ENCODE data around the gene OSGIN1. TPM values are rescaled to one million over a fixed set of nuclear protein-coding genes. Genes with fewer than 3 reads are reported as not detected.

The OSGIN1 gene
- total RNA-seq = 1 to 10 TPM; 4.0 to 5.2 TPM

- peak within 1 kb of the TSS; percentile 13 to 25 for H3K4me3 ChIP-seq
- peaks cover 31% of the 10 kb centered on the region for H3K4me1 ChIP-seq
- H3K9me3 ChIP-seq = no peaks in the 10 kb centered on the region
- ATAC-seq (peak; percentile 90), DNase-seq (peak; percentile 95 to 98 (median 98))
- no peaks in the 10 kb centered on the region for H3K36me3 ChIP-seq (replicated peaks in 1 of 2; ENCODE audit: insufficient read depth in 1 of 2, low read depth in 2 of 2)
- H3K27ac ChIP-seq = peak within 1 kb of the TSS; percentile 97 to 100 (median 99)
- intact Hi-C loops (cut with DNase I) = no loop called here
- WGBS, 2 donors = 1% methylated on average over 30 of the region's 30 CpGs; no CpG with 5 or more reads in 1 of the 2 donors
- no peaks in the 10 kb centered on the region for H3K27me3 ChIP-seq
- TF ChIP-seq POLR2A (IDR thresholded peaks at IDR 0.05) = peak; percentile 82 to 97 (median 95)
- TF ChIP-seq, protein P1, sequence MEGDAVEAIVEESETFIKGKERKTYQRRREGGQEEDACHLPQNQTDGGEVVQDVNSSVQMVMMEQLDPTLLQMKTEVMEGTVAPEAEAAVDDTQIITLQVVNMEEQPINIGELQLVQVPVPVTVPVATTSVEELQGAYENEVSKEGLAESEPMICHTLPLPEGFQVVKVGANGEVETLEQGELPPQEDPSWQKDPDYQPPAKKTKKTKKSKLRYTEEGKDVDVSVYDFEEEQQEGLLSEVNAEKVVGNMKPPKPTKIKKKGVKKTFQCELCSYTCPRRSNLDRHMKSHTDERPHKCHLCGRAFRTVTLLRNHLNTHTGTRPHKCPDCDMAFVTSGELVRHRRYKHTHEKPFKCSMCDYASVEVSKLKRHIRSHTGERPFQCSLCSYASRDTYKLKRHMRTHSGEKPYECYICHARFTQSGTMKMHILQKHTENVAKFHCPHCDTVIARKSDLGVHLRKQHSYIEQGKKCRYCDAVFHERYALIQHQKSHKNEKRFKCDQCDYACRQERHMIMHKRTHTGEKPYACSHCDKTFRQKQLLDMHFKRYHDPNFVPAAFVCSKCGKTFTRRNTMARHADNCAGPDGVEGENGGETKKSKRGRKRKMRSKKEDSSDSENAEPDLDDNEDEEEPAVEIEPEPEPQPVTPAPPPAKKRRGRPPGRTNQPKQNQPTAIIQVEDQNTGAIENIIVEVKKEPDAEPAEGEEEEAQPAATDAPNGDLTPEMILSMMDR (IDR thresholded peaks at IDR 0.05) = peak in 1 of 7 experiments; percentile 9
These were observed at the start of gene OSGIN1 for GRCh38 chr16:83952940-83953795. OSGIN1 (plus strand) TSS chr16:83953240; CDS start chr16:83957672, 4,432 bp downstream.

- ATAC-seq = no peak
- TF ChIP-seq POLR2A (IDR thresholded peaks at IDR 0.05) = no peak
- TF ChIP-seq, protein P1 (IDR thresholded peaks at IDR 0.05) = no peak
- 36 to 41% methylated on average over 10 of the region's 10 CpGs for WGBS, 2 donors
- Histone ChIP-seq H3K27ac (peak overlapping the region in 1 of 4 donors; percentile 30), H3K27me3 (no peaks in the 10 kb centered on the region), H3K4me1 (peaks cover 54% of the 10 kb centered on the region), H3K4me3 (no peak overlapping the region), H3K36me3 (replicated peaks in 1 of 2; ENCODE audit: insufficient read depth in 1 of 2, low read depth in 2 of 2) (peaks cover 0 to 1% of the 10 kb centered on the region in 2 donors), H3K9me3 (no peaks in the 10 kb centered on the region)
- DNase-seq = peak; percentile 38 to 70 (median 60)
- intact Hi-C loops (cut with DNase I) = no loop called here
These were observed 49.3 kb upstream of the OSGIN1 start for GRCh38 chr16:83903751-83904150.

DNA sequence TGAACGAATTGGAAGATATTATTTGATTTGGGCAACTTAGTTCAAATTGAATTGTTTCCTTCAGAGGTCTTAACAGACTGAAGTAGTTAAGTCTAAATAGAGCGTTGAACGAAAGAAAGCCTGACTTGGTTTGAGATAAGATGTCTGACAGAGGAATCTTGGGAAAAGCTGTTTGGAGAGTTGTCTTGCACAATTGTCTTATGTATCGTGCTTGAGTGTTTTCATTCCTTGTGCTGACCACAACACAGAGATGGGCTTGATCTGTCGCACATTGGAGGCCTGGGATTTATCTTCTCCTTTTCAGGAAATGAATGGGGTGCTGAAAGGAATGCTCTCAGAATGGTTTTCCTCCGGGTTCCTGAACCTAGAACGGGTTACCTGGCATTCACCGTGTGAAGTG, 46.4 kb upstream of the OSGIN1 start:
- Histone ChIP-seq H3K9me3 (no peaks in the 10 kb centered on the region), H3K27me3 (no peaks in the 10 kb centered on the region), H3K27ac (no peak overlapping the region), H3K36me3 (replicated peaks in 1 of 2; ENCODE audit: insufficient read depth in 1 of 2, low read depth in 2 of 2) (peaks cover 0 to 9% of the 10 kb centered on the region in 2 donors), H3K4me1 (peaks cover 34% of the 10 kb centered on the region), H3K4me3 (no peak overlapping the region)
- intact Hi-C loops (cut with DNase I) = no loop called here
- DNase-seq (no peak), ATAC-seq (no peak)
- WGBS, 2 donors = 51 to 55% methylated on average over 8 of the region's 8 CpGs
- TF ChIP-seq POLR2A (IDR thresholded peaks at IDR 0.05) = no peak
- TF ChIP-seq, protein P1 (IDR thresholded peaks at IDR 0.05) = no peak

DNA sequence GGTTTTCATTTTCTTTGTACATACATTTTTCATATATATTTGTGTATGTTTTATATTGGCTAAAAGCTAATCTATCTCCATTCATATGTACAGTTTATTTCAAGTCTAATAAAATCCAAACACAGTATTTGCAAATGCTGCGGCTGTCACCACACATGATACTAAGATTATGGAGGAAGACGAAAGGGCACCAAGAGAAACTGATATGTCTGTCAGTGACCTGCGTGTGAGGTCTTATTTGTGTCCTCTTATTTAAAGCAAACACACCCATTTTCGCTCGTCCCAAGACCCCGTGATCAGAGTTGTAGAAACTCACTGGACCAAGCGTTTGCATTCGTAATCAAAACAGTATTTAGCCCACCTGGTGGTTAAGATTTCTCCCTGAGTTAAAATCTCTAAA, 45.9 kb upstream of the OSGIN1 start:
- no peak overlapping the region for H3K4me3 ChIP-seq
- peaks cover 0 to 11% of the 10 kb centered on the region in 2 donors for H3K36me3 ChIP-seq (replicated peaks in 1 of 2; ENCODE audit: insufficient read depth in 1 of 2, low read depth in 2 of 2)
- 76 to 81% methylated on average over 8 of the region's 8 CpGs for WGBS, 2 donors
- ATAC-seq (no peak), DNase-seq (no peak)
- H3K27me3 ChIP-seq = no peaks in the 10 kb centered on the region
- no peaks in the 10 kb centered on the region for H3K9me3 ChIP-seq
- intact Hi-C loops (cut with DNase I) = no loop called here
- TF ChIP-seq, protein P1 (IDR thresholded peaks at IDR 0.05) = no peak
- no peak for TF ChIP-seq POLR2A (IDR thresholded peaks at IDR 0.05)
- H3K4me1 ChIP-seq = peaks cover 32% of the 10 kb centered on the region
- no peak overlapping the region for H3K27ac ChIP-seq

All from body of pancreas (tissue), 4 donors.